Gastroesophageal sphincter (tissue), 4 donors: Measurements from ENCODE around the gene CLK3. TPM values are rescaled to one million over a fixed set of nuclear protein-coding genes. Genes with fewer than 3 reads are reported as not detected.
"Not testable (repeated sequence)": the region's sequence is repeated elsewhere in the genome, so short reads cannot be mapped to it uniquely, and the experiment has no call there.

Experiments used
- ATAC-seq: fragments of 150-250 bp; one replicate; pipeline ENCODE4 v1.9.1; 2016; ENCODE audit warnings: mild to moderate bottlenecking, moderate library complexity
- H3K27ac ChIP-seq, 4 donors: fragments of 200-600 bp; sonication (generic) in 3 of 4; 1 replicate in 3 of 4; 2 replicates in 1 of 4; pipeline ENCODE4 v1.5.1; 2016 to 2019
- H3K27me3 ChIP-seq: fragments of 200-600 bp; sonication (generic); one replicate; pipeline ENCODE4 v1.5.1; 2019
- H3K36me3 ChIP-seq, 2 donors: fragments of 200-600 bp; sonication (generic); one replicate each; pipeline ENCODE4 v1.5.1; 2019; ENCODE audit warnings: control low read depth in 1 of 2
- H3K4me1 ChIP-seq, 3 donors: fragments of 200-600 bp; sonication (generic); 1 replicate in 2 of 3; 2 replicates in 1 of 3; pipeline ENCODE4 v1.5.1; 2016 to 2019; ENCODE audit warnings: control low read depth in 2 of 3
- H3K4me3 ChIP-seq, 2 donors: fragments of 200-600 bp; sonication (generic); one replicate each; pipeline ENCODE4 v1.5.1; 2019; ENCODE audit warnings: mild to moderate bottlenecking in 1 of 2, moderate library complexity in 1 of 2
- H3K9me3 ChIP-seq, 3 donors: fragments of 200-600 bp; sonication (generic); one replicate each; pipeline ENCODE4 v1.5.1; 2017 to 2019; ENCODE audit warnings: control low read depth in 2 of 3
- CTCF ChIP-seq, 4 experiments: fragments of 200-600 bp in 2 of 4; fragments of 450-650 bp in 2 of 4; sonication (generic) in 1 of 4; IDR thresholded peaks; one replicate each; pipeline ENCODE4 v1.5.1; 2017 to 2019; ENCODE audit warnings: antibody characterized with exemption in 4 of 4, mild to moderate bottlenecking in 2 of 4, moderate library complexity in 2 of 4
- EP300 ChIP-seq: sonication (generic); formaldehyde crosslinking; IDR thresholded peaks from one replicate; pipeline ENCODE4 v1.6.1; 2017; ENCODE audit warnings: antibody characterized with exemption, mild to moderate bottlenecking
- POLR2A ChIP-seq, 2 donors: fragments of 450-650 bp; IDR thresholded peaks; one replicate each; pipeline ENCODE4 v1.6.1; 2017; ENCODE audit warnings: antibody characterized with exemption in 2 of 2, mild to moderate bottlenecking in 2 of 2, moderate library complexity in 1 of 2
- POLR2AphosphoS5 ChIP-seq: sonication (generic); formaldehyde crosslinking; IDR thresholded peaks from one replicate; pipeline ENCODE4 v1.6.1; 2017; ENCODE audit warnings: antibody characterized with exemption
- WGBS, 2 donors: methylation state at CpG; one replicate each; pipeline ENCODE4 v1.1.5; 2018; ENCODE audit warnings: low coverage in 1 of 2; 5-methylcytosine and 5-hydroxymethylcytosine counted together
- total RNA-seq, 4 donors: library from RNA; depleted of rRNA; stranded (reverse); fragments of >200 nt; gene quantifications; one replicate each; pipeline ENCODE4 v1.1.0, GENCODE V29; 2016

CLK3 gene
- total RNA-seq, 4 donors from 2014 or later, result 62.8 to 108 (median 82.5) TPM

- no peaks in the 10 kb centered on the region for H3K9me3 ChIP-seq
- no peak overlapping the region for H3K27ac ChIP-seq
- no peaks in the 10 kb centered on the region for H3K27me3 ChIP-seq
- WGBS, 2 donors, result 76 to 94% methylated on average over 2 to 3 of the region's 3 CpGs
- H3K36me3 ChIP-seq, result peaks cover 0 to 17% of the 10 kb centered on the region in 2 donors
- H3K4me3 ChIP-seq, result no peak overlapping the region
- TF ChIP-seq POLR2A (IDR thresholded peaks at IDR 0.05) (no peak), EP300 (no peak), CTCF (IDR thresholded peaks at IDR 0.05) (no peak), POLR2AphosphoS5 (no peak)
- ATAC-seq, result no peak
- peaks cover 5 to 37% (median 14%) of the 10 kb centered on the region in 3 donors for H3K4me1 ChIP-seq
Observed at GRCh38 chr15:74657846-74658245, 42.2 kb downstream of the CLK3 start.

DNA sequence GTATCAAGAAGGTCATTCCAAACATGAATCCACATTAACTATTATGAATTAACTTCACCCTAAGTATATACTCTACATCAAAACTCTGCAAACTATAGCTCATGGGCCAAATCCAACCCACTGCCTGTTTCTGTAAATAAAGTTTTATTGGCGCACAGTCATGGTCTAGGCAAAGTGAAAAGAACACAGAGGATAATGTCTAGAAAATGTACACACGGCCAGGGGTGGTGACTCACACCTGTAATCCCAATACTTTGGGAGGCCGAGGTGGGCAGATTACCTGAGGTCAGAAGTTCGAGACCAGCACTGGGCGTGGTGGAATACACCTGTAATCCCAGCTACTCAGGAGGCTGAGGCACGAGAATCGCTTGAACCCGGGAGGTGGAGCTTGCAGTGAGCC is 45.6 kb downstream of the CLK3 start:
- WGBS, 2 donors, result 92 to 98% methylated on average over 4 to 8 of the region's 8 CpGs
- not testable (repeated sequence) for H3K27ac ChIP-seq, H3K27me3 ChIP-seq, H3K9me3 ChIP-seq, H3K4me3 ChIP-seq, ATAC-seq, H3K36me3 ChIP-seq
- H3K4me1 ChIP-seq, result peaks cover 5 to 39% (median 7%) of the 10 kb centered on the region in 3 donors

GRCh38 chr15:74662064-74662860 is 46.6 kb downstream of the CLK3 start:
- ATAC-seq, result no peak
- peaks cover 0 to 5% of the 10 kb centered on the region in 2 donors for H3K36me3 ChIP-seq
- H3K4me1 ChIP-seq, result peaks cover 5 to 32% (median 7%) of the 10 kb centered on the region in 3 donors
- no peaks in the 10 kb centered on the region for H3K27me3 ChIP-seq
- no peak overlapping the region for H3K4me3 ChIP-seq
- 76 to 89% methylated on average over 3 to 4 of the region's 4 CpGs for WGBS, 2 donors
- no peaks in the 10 kb centered on the region for H3K9me3 ChIP-seq
- H3K27ac ChIP-seq, result no peak overlapping the region
- no peak for TF ChIP-seq POLR2A (IDR thresholded peaks at IDR 0.05)

DNA sequence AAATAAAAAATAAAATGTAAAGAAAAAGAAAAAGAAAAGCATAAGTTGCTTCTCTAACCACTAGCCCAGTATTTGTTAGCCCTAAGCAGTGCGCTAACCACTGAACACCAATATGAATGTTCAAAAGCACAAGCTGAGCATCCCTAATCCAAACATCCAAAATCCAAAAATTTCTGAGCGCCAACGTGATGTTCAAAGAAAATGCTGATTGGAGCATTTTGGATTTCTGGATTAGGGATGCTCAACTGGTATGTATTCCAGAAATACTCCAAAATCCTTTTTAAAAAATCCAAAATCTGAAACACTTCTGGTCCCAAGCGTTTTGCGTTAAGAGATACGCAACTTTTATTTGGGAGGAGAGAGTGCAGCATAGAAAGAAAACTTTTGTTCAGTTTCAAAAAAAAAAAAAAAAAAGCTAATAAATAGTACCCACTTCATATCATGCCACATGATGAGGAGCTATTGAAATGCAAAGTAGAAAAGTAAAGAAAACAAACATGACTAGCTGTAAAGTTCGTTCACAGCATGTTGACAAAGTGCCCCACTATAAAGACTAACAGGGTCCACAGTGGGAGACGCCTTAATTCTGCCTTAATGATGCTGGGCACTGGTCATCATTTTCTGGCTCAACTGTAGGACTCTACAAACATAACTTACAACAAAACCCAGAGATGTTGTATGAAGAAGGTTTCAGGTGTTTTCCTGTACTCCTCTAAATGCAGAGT is 47.8 kb downstream of the CLK3 start:
- ATAC-seq, result no peak
- Histone ChIP-seq H3K4me3 (no peak overlapping the region), H3K27me3 (no peaks in the 10 kb centered on the region), H3K4me1 (peaks cover 5 to 32% (median 7%) of the 10 kb centered on the region in 3 donors), H3K36me3 (peaks cover 0 to 5% of the 10 kb centered on the region in 2 donors), H3K27ac (peak overlapping the region; percentile 49 to 54 (median 49)), H3K9me3 (no peaks in the 10 kb centered on the region)
- no peak for TF ChIP-seq CTCF (IDR thresholded peaks at IDR 0.05)
- TF ChIP-seq POLR2AphosphoS5, result no peak
- no peak for TF ChIP-seq EP300
- no peak for TF ChIP-seq POLR2A (IDR thresholded peaks at IDR 0.05)
- 85% methylated on average over 8 of the region's 8 CpGs for whole genome bisulfite sequencing, 2 donors

- Histone ChIP-seq H3K27me3 (no peaks in the 10 kb centered on the region), H3K36me3 (peaks cover 0 to 12% of the 10 kb centered on the region in 2 donors), H3K4me1 (peaks cover 5 to 32% (median 7%) of the 10 kb centered on the region in 3 donors), H3K4me3 (no peak overlapping the region), H3K27ac (peak overlapping the region; percentile 49 to 54 (median 49)), H3K9me3 (no peaks in the 10 kb centered on the region)
- WGBS, 2 donors, result 5 to 14% methylated on average over 1 to 2 of the region's 2 CpGs
- peak; percentile 36 for ATAC-seq
- no peak for TF ChIP-seq EP300
- no peak for TF ChIP-seq POLR2AphosphoS5
- no peak for TF ChIP-seq CTCF (IDR thresholded peaks at IDR 0.05)
- no peak for TF ChIP-seq POLR2A (IDR thresholded peaks at IDR 0.05)
Observed at GRCh38 chr15:74664028-74664616, 48.5 kb downstream of the CLK3 start.
